ENCODE results near the gene MUCL3.

DNA sequence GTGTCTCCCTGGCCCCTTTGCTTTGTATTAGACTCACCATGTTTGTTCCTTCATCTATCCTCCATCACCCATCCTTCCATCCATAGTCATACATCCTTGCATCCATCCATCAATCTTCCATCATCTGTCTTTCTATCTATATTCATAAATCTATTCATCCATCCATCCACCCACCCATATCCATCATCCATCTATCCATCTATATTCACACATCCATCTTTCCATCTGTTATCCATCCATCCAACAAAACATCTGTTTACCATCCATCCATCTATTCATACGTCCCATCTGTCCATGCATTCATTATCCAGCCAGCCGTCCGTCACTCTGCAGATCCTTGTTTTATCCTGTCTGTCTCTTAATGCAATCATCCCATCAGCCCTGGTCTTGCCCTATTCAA lies 45.8 kb upstream of the MUCL3 start:
- TF ChIP-seq, protein P1, sequence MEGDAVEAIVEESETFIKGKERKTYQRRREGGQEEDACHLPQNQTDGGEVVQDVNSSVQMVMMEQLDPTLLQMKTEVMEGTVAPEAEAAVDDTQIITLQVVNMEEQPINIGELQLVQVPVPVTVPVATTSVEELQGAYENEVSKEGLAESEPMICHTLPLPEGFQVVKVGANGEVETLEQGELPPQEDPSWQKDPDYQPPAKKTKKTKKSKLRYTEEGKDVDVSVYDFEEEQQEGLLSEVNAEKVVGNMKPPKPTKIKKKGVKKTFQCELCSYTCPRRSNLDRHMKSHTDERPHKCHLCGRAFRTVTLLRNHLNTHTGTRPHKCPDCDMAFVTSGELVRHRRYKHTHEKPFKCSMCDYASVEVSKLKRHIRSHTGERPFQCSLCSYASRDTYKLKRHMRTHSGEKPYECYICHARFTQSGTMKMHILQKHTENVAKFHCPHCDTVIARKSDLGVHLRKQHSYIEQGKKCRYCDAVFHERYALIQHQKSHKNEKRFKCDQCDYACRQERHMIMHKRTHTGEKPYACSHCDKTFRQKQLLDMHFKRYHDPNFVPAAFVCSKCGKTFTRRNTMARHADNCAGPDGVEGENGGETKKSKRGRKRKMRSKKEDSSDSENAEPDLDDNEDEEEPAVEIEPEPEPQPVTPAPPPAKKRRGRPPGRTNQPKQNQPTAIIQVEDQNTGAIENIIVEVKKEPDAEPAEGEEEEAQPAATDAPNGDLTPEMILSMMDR (conservative IDR thresholded peaks at IDR 0.05; ENCODE audit: low read length) = no peak
- no peak for TF ChIP-seq EZH2phosphoT487 (IDR thresholded peaks at IDR 0.05; ENCODE audit: borderline replicate concordance, low read depth, low read length)

Data from OCI-LY7 (cell line).